SK-N-SH treated with all-trans-retinoic acid at 6 μM for 48 hours (cell line): ENCODE results near the gene GOSR2.

Experiments used
- ESRRG ChIP-seq: fragments of 250-450 bp; sonication (Bioruptor Pico); IDR thresholded peaks from 2 replicates; pipeline ENCODE4 v1.6.1; 2021; ENCODE audit warnings: mild to moderate bottlenecking
- TOX ChIP-seq: fragments of 250-450 bp; sonication (Bioruptor Pico); IDR thresholded peaks from 2 replicates; pipeline ENCODE4 v1.8.0; 2021; ENCODE audit warnings: mild to moderate bottlenecking, moderate library complexity, borderline replicate concordance
- ZC3H10 ChIP-seq: fragments of 250-450 bp; sonication (Bioruptor Pico); IDR thresholded peaks from 2 replicates; pipeline ENCODE4 v1.5.1; 2021; ENCODE audit warnings: mild to moderate bottlenecking, moderate library complexity
- ZFP3 ChIP-seq: fragments of 250-450 bp; sonication (Bioruptor Pico); IDR thresholded peaks from 2 replicates; pipeline ENCODE4 v1.5.0; 2020; ENCODE audit warnings: mild to moderate bottlenecking, moderate library complexity
- ZFP30 ChIP-seq: fragments of 450-650 bp; formaldehyde crosslinking; IDR thresholded peaks from 2 replicates; pipeline ENCODE4 v1.5.0; 2022; ENCODE audit warnings: mild to moderate bottlenecking, moderate library complexity
- ZNF8 ChIP-seq: fragments of 450-650 bp; formaldehyde crosslinking; IDR thresholded peaks from 2 replicates; pipeline ENCODE4 v1.5.0; 2020; ENCODE audit warnings: mild to moderate bottlenecking, moderate library complexity
- TF ChIP-seq, protein P1 (sequence below): fragments of 250-450 bp; sonication (Bioruptor Pico); IDR thresholded peaks from 2 replicates; pipeline ENCODE4 v1.8.0; 2020; ENCODE audit warnings: mild to moderate bottlenecking, moderate library complexity, borderline replicate concordance

DNA sequence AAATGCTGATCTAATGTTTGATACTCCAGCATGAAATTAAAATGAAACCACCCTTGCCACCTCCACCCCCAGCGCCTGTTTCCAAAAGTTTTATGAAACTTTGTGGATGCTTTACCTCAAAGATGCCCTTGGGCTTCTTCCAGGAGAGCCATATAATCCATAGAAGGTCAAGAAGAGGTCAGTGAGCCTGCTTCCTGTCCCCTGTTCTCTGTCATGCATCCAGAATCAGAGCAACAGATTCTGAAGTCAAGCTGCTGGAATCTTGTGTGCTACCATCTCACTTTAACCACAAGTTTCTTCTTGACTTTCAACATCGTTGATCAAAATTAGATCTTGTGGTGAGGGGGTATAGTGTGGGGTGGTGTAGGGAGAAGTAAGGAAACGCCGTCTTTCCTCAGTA, 8.6 kb downstream of the GOSR2 start:
- TF ChIP-seq ZC3H10 (CRISPR knock-in tag) = no peak
- no peak for TF ChIP-seq ZFP30 (CRISPR knock-in tag)
- TF ChIP-seq TOX = no peak
- TF ChIP-seq ESRRG = no peak
- TF ChIP-seq, protein P1, sequence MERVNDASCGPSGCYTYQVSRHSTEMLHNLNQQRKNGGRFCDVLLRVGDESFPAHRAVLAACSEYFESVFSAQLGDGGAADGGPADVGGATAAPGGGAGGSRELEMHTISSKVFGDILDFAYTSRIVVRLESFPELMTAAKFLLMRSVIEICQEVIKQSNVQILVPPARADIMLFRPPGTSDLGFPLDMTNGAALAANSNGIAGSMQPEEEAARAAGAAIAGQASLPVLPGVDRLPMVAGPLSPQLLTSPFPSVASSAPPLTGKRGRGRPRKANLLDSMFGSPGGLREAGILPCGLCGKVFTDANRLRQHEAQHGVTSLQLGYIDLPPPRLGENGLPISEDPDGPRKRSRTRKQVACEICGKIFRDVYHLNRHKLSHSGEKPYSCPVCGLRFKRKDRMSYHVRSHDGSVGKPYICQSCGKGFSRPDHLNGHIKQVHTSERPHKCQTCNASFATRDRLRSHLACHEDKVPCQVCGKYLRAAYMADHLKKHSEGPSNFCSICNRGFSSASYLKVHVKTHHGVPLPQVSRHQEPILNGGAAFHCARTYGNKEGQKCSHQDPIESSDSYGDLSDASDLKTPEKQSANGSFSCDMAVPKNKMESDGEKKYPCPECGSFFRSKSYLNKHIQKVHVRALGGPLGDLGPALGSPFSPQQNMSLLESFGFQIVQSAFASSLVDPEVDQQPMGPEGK (CRISPR knock-in tag) = no peak
- TF ChIP-seq ZNF8 (CRISPR knock-in tag) = no peak
- no peak for TF ChIP-seq ZFP3
